ENCODE data around the gene METTL18.

- no peak for TF ChIP-seq CTCF (IDR thresholded peaks at IDR 0.05)
- TF ChIP-seq POLR2AphosphoS5 (IDR thresholded peaks at IDR 0.05): no peak
- no peak for TF ChIP-seq POLR2A (IDR thresholded peaks at IDR 0.05)
Measured at GRCh38 chr1:169795687-169796086, 980 bp upstream of the METTL18 start.

All from prostate gland (tissue), 2 donors.